ENCODE measurements around the gene SGCD.

SGCD gene

DNA sequence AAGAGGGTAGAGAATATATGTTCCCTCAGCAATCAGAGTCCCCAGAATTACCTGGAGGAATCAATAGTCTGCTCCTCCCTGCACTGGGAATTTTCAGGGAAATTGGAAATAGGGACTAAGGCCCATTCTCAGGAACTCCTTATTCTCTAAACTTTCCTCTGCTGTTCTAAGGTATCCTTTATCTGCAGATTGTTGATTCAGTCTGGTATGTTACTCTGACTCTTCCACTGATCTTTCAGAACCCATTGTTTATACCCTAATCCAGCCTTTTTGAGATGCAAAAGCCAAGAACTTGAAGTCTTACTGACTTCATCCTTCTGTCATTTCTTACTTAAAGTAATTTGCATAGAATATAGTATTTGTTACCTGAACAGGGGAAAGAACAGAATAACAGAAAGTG, 379.7 kb downstream of the SGCD start:
- no peak for DNase-seq

DNA sequence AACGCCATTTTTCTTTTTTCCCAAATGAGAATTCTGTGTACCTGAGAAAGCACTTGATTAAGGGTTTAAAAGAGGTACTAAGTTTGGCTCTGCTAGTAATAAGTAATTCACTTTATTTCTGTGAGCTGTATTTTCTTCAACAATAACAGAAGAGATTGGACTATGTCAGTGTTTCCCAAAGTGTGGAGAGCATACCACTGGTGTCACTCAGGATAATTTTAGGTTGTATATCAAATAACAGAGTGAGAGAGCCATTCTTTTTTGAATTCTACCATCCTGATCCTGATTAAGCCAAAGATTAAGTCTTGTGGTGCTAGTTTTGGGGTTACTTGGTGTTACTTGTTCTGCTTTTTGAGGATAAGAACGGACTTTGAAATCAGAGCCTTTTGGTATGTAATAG, 380.8 kb downstream of the SGCD start:
- no peak for DNase-seq

- DNase-seq: no peak
Measured at GRCh38 chr5:156715287-156715686, 388.3 kb downstream of the SGCD start.

- DNase-seq: no peak
Measured at GRCh38 chr5:156716591-156717380, 389.8 kb downstream of the SGCD start.

GRCh38 chr5:156718985-156719384, 392.0 kb downstream of the SGCD start:
- DNase-seq: no peak

DNA sequence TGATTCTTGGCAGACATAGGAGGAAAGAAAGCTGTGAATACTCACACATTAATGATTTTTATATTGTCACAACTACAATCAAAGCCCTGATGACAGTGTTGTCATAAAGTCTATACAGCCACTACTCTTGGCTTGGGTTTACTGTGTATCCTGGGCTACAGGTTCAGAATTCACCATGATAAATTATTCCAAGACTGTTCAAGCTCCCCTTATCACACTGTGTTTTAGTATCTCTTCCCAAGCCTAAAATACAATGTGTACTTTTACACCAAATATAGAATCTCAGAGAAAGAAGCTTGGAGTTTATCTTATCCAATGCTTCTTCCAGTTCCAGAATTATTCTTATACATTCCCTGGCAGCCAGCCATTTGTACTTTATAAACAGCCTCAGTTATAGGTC, 395.4 kb downstream of the SGCD start:
- DNase-seq: no peak

DNA sequence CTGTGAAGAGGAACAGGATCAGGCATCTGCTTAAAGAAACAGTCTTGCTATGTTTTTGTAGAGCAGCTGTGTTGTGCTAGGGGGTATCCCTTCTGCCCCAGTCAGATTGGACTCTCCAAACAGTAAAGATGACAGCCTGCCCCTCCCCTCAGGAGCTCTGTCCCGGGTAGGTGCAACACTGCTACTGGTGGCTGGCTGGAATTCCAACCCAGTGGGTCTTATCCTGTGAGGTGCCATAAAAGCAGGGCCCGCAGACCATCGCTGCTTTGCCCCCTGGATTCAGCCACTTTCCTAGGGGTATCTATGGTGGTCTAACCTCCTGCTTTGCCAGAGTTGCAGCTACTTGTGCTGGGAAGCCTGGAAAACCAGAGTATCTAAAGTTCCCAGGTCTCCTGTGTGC, 408.5 kb downstream of the SGCD start:
- no peak for DNase-seq

DNA sequence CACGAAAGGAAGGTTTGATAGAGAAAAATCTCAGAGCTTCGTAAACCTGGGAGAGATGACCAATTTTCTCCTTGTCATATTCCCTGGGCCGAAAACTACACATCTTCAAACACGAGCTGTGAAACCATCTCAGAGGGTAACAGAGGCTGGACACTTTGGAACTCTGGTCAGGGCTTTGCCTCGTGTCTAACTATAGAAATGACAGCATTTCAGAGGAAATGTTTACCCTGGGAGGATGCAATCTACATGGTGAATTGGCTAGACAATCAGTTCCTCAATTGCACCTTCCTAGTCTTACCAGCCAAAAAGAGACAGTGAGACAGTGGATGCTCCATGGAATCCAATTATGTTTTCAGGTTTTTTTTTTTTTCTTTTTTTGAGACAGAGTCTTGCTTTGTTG, 414.6 kb downstream of the SGCD start:
- DNase-seq: no peak

DNA sequence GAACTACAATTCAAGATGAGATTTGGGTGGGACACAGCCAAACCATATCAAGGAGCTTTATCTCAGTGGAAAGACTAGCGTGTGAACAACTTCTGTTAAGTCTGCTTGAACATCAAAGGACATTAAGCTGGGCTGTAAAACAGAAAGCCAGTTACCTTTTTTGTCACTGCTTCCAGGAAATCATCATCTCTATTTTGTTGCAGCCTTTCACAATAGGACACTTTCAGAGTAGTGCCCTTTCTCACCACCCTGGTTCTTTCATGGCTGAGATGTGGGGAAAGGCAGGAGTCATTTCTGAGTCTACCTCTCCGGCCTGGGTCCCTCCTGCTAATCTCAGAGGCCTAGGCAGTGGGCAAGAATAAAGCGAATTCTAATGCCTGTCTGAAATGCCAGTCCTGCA, 426.9 kb downstream of the SGCD start:
- no peak for DNase-seq

GRCh38 chr5:156755421-156756087, 428.6 kb downstream of the SGCD start:
- no peak for DNase-seq

GRCh38 chr5:156758011-156758791, 431.2 kb downstream of the SGCD start:
- DNase-seq: no peak

GRCh38 chr5:156759156-156759555, 432.2 kb downstream of the SGCD start:
- no peak for DNase-seq

DNA sequence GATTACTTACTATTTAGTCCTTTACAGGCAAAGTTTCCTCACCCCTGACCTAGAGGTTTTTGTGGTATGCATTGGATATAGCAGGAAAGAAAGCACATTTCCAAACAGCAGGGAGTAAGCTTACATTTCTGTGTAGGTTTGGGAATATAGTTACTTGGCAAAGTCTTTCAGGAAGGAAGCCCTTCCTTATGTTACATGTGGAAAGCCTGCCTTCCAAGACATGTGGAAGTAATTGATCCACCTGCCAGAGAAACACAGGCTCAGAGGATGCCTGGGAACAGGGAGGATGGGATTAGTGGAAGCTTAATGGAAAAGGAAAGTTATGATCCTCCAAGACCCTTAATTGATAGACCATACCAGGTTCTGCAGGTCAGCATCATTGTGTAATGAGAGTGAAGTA, 435.8 kb downstream of the SGCD start:
- no peak for DNase-seq

GRCh38 chr5:156764176-156764971, 437.4 kb downstream of the SGCD start:
- no peak for DNase-seq

DNA sequence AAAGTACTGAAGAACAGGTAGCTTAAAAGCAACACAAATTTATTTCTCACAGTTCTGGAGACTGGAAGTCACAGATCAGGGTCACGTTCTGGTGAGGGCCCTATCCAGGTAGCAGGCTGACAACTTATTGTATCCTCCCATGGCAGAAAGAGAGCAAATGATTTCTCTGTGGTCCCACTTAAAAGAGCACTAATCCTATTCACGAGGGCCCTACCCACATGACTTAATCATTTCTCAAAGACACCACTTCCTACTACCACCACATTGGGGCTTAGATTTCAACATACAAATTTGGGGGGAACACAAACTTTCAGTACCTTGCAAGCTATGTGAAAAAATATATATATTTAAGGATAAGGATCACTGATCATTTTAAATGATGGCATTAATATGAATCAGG, 447.3 kb downstream of the SGCD start:
- DNase-seq: no peak

- no peak for DNase-seq
Measured at GRCh38 chr5:156778139-156778706, 451.3 kb downstream of the SGCD start.

GRCh38 chr5:156778752-156779151, 451.8 kb downstream of the SGCD start:
- DNase-seq: no peak

- DNase-seq: no peak
Measured at GRCh38 chr5:156779436-156779835, 452.5 kb downstream of the SGCD start.

- DNase-seq: no peak
Measured at GRCh38 chr5:156783092-156783491, 456.1 kb downstream of the SGCD start.

- DNase-seq: no peak
Measured at GRCh38 chr5:156794687-156795086, 467.7 kb downstream of the SGCD start.

DNA sequence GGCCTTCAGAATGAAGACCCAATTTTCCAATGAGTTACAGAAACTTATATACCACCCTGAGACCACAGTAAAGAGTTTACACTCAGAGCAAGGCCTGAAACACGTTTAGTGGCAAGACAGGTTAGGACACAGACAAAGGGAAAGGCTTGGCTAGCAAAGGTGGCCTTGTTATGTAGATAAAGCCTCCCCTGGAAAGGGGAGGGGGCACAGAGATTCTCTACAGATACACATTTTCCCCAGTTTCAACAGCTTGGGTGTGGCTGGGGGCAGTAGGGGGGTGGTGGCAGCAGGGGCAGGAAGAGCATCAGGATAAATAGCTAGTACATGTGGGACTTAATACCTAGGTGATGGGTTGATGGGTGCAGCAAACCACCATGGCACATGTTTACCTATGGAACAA, 471.2 kb downstream of the SGCD start:
- DNase-seq: no peak

DNA sequence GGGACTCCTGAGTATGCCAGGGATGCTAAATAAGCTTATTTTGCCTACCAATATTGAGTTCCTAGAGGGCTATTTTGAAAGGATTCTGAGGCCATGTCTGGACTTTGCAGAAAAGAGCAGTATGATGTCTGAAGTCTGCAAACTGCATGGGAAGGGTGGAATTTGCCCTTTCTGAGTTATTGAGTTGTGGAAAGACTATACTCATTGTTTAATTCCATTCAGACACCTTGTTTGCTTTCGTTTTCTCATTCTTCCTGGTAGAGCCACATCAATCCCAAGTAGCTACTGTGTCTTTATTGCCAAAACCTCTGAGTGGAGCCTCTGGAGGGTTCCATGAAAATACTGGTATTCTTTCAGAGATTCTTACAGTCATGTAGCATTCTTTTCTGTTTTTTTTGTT, 472.2 kb downstream of the SGCD start:
- no peak for DNase-seq

DNA sequence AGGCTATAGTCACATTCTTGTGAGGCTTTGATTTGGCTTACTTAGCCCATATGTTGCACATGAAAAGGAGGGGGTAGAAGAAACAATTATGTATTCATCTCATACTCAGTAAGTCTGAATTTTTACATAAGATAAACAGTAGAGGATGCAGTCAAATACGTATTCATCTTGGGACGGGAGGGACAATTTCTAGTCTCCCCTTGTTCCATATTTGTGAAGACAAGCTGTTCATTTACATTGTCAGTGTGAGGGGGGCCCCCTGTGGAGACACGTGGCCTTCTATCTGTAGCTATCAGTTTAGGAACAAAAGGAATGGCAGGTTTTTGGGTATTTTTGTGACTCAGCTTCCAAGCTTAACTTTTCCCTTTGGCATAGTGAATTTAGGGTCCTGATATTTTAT, 474.0 kb downstream of the SGCD start:
- DNase-seq: no peak
